Fibroblast of skin of abdomen (primary cell): Measurements from ENCODE around the gene CIB1.
"Not testable (repeated sequence)": the region's sequence is repeated elsewhere in the genome, so short reads cannot be mapped to it uniquely, and the experiment has no call there.

Source experiments
- DNase-seq: peaks from one replicate; pipeline ENCODE4 v3.0.0-alpha.2; 2013

CIB1 gene

DNA sequence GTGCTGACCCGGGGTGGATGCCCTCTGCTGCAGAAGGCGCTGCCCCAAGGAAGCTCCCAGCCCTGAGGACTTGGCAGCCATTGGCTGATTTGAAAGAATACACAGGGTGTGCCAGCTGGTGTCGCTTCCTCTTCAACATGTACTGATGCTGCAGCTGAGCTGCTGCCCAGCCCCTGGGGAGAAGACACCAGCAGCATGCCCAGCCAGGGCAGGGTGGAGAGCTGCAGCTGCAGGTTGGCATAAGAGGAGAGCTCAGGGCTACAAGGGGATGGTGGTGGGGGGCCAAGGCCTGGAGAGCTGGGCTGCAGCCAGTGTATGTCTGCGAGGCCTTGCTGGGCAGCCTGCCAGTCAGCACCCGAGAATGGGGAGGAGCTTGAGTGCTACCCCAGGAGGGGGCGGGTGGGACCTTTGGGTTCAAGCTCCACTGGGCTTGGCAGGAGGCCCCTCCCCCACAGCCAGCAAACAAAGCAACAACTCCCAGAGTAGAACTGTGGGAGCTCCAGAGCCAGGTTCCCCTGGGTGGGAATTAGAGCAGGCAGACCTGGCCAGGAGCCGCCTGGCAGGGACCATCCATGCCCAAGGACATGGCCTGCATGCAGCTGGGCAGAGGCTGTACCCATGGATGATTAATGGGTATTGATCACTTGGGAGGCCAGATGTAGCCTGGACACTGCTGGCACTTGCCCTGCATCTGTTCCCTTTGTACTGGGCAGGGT, 41.8 kb downstream of the CIB1 start:
- no peak for DNase-seq

DNA sequence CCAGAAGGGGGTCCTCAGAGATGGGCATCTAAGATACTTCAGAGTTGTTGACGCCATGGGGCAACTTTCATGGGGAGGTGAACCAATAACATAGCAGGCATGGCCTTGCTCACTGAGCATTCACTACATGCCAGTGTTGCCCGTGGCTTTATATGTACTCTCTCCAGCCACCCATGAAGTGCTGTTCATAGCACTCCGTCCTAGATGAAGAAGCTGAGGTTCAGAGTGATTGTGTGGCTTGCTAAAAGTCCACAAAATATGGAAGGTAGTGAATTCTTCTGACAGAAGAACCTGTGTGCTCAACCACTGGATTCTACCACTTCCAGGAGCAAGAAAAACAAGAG, 42.4 kb downstream of the CIB1 start:
- DNase-seq = no peak

DNA sequence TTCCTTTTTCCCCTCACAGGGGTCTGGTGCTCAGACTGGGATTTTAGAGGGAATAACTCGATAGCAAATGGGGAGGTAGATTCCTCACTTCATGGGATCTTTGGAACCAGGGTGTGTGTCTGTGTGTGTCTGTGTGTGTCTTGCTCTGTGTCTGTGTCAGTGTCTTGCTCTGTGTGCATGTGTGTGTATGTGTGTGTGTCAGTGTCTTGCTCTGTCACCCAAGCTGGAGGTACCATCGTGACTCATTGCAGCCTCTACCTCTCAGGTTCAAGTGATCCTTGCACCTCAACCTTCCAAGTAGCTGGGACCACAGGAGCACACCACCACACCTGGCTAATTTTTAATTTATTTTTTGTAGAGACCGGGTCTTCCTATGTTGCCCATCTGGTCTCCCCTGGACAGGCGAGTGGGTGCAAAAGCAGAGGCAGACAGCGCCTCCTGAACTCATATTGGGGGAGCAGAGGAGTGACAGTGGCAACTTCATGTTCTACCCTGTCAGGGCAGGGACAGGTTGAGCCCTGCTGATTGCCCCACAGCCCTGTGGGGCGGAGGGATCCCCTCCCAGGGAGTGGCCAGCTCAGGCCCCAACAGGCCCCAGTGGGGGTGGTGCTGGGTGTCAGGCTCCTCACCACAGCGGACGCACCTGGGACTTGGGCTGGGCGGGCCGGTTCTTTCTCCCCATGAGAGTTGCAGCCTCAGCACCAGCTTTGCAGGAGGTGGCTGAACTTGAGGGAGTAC, 43.0 kb downstream of the CIB1 start:
- DNase-seq = no peak

DNA sequence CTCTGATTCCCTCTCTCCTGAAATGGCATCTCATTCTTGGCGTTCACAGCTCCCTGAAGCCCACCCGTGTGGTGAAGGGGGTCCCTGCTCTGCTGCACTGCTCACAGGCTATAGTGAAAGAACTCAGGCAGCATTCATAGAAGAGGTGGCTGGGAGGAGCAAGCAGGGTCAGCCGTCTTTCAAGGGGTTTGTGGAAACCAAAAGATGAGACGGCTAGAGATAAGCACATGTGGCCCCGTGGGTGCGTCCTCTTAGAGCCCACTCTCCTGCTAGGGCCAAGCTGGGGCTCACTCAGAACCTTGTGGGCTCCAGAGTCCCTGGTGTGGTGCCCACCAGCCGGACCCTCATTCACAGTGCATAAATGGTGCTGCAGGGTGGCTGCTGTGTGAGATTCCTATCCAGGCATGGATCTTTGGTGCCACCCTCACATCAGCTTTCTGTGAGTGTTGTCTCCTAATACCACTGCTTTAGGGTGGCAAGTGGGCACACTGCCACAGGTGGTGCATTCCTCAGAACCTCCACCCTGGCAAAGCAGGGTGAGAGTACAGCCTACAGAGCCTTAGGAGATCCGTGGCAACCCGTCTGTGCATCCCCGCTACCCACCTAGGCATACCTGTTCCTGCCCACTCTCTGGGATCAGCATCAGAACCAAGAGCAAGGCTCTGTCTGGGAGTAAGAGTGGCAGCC, 43.8 kb downstream of the CIB1 start:
- DNase-seq = no peak

DNA sequence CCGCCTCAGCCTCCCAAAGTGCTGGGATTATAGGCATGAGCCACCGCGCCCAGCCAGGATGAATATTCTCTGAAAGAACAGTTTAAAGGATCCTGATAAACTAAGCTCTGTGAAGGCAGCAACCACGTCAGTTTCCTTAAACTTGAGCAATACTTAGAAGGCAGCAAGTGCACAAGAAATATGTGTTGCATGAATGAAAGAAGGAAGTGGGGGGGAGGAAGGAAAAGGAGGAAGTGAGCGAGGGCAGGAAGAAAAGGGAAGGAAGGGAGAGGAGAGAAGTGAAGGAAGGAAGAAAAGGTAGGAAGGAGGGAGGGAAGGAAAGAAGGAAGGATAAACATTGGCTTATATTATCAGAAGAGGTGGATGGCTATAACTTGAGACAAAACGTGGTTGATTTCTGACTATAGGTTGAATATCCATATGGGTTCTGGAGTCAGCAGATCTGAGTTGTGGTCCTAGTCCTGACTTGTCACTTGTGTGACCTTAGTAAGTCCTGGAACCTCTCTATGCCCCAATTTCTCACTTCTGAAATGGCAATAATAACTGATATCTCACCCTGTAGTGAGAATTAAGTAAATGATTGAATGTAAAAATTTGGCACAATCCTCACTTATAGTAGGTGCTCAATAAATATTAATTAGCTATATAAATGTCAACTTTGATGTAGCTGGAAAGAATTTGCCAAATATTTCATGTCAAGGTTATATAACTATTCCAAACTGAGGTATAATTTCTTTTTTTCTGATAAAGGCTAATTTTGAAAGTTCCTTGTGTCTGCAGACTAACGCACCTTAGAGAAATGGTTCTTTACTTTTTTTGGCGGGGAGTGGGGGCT, 44.6 kb downstream of the CIB1 start:
- no peak for DNase-seq

- DNase-seq = not testable (repeated sequence)
Measured at GRCh38 chr15:90188065-90188464, 45.7 kb downstream of the CIB1 start.

DNA sequence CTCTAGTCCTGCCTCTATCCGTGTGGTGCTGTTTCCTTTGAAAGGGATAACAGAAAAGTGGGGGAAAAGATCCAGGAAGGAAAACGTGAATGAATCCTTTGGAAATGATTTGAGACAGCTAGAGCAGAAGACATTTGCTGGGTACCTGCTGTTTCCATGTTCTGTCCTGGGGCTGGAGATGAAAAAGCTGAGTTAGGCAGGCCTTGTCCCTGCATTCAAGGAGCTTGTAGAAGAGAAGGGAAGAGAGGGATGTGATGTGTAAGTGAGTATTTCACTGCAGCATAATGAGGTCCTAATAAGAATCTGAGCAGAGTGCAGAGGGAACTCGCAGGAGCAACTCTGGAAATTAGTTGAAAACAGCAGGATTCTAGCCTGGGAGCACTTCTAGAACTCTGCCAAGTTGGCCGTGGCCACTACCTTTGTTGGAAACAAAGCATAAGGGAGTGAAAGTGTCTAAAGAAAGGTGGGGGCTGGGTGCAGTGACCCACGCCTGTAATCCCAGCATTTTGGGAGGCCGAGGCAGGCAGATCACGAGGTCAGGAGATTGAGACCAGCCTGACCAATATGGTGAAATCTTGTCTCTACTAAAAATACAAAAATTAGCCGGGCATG, 46.4 kb downstream of the CIB1 start:
- no peak for DNase-seq

DNA sequence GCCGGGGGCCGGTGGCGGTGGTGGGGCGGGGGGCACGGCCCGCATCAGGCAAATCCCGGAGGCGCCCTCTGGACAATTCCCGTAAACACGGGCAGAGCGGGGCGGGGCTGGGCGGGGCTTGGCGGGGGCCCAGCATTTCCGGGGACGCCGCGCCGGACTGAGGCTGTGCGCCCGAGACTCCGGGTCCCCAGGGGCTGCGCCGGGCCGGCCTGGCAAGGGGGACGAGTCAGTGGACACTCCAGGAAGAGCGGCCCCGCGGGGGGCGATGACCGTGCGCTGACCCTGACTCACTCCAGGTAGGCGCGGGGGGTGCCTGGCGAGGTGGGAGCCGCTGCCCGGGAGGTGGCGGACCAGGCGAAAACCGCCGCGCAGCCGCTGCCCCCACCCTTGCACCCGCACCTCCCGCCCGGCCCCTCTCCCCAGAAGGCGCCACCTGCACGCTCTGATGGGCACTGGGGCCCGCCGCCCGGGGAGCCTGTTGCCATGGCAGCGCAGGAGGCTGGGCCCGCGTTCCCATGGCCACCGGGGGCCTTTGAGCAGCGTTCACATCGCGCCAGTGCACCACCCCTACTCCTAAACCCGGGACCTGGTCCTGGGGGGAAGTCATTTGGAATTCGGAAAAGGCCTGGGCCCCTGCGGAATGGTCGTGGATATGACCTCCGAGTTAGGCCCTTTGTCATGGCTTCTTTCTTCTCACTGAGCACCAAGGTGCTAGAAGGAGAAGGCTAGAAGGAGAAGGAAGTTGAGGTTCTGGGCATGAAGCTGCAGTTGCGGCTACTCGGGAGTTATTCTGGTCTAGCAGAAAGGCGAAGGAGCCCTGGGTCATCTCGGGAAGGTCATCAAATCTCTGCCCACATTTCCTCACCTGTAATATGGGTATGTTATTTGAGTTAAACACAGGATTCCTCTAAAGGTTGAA, 48.7 kb downstream of the CIB1 start:
- peak; percentile 20 for DNase-seq

- peak; percentile 16 for DNase-seq
Measured at GRCh38 chr15:90184119-90184785, 49.5 kb downstream of the CIB1 start.

- DNase-seq = no peak
Measured at GRCh38 chr15:90181776-90182175, 52.0 kb downstream of the CIB1 start.
